ENCODE data around the gene CDC37L1. TPM values are rescaled to one million over a fixed set of nuclear protein-coding genes. Genes with fewer than 3 reads are reported as not detected.

The CDC37L1 gene
- total RNA-seq, 1 donor from 2014 or later, result 61.9 TPM

DNA sequence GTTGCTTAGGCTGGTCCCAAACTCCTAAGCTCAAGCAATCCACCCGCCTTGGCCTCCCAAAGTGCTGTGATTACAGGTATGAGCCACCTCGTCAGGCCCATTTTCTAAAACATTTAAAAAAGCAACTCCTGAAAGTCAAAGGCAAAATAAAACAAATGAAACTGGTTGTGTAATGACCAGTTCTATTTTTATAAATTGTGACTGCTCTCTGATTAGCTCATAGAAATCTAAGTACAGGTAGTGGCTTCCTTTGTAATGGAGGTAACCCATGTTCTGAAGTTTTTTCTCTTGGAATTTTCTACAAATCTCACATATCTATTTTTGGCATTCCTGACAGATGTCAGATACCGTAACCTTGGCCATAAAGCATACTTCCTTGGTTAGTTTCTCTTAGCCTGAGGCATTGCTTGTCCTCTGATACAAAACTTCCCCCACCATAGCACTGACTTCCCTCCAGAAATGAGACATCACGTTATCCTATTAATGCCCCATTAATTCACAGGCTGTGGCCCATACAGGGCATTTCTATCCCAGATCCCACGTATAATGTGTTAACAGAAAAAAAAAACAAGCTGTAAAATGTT is 75.7 kb downstream of the CDC37L1 start:
- DNase-seq, result no peak

DNA sequence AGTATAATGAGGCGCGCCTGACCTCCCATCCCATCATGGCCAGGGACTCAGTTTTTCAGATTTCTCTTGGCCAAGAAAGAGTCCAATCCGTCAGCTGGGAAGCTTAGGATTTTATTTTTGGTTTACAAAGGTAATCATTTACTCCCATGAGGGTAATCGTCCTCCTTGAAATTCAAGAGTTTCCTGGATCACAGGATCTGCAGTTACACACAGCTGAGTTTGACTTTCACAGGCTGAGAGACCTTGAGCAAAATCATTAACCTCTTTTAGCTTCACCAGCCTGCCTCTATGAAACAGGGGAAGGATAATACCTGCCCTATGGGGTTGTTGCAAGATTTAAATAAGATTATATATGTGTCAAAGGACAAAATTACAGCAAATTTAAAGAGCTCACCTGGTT is 77.1 kb downstream of the CDC37L1 start:
- no peak for DNase-seq

Other genes starting within 250 kb of the CDC37L1 start
- gene SLC1A1, start 189.1 kb upstream of the CDC37L1 start, total RNA-seq, result 1.5 TPM
- 5.5 TPM for gene PLPP6, start 17.3 kb upstream of the CDC37L1 start, total RNA-seq
- 4.2 TPM for gene SPATA6L, start 13.1 kb upstream of the CDC37L1 start, total RNA-seq
- gene AK3, start 61.6 kb downstream of the CDC37L1 start, total RNA-seq, result 75.4 TPM
- 29.7 TPM for gene RCL1, start 113.4 kb downstream of the CDC37L1 start, total RNA-seq